Peyer's patch (tissue), 4 donors: ENCODE data around the gene SOX6. TPM values are rescaled to one million over a fixed set of nuclear protein-coding genes. Genes with fewer than 3 reads are reported as not detected.
"Not testable (repeated sequence)": the region's sequence is repeated elsewhere in the genome, so short reads cannot be mapped to it uniquely, and the experiment has no call there.

Experiments used
- DNase-seq, 3 donors: peaks; one replicate each; pipeline ENCODE4 v3.0.0-alpha.2; 2017 to 2019
- H3K27ac ChIP-seq, 4 donors: fragments of 200-600 bp; sonication (generic); one replicate each; pipeline ENCODE4 v1.5.1; 2016 to 2019
- H3K27me3 ChIP-seq, 2 donors: fragments of 200-600 bp; sonication (generic); one replicate each; pipeline ENCODE4 v1.5.1; 2019
- H3K36me3 ChIP-seq, 3 donors: fragments of 200-600 bp; sonication (generic); one replicate each; pipeline ENCODE4 v1.5.1; 2016 to 2019
- H3K4me1 ChIP-seq, 4 donors: fragments of 200-600 bp; sonication (generic); one replicate each; pipeline ENCODE4 v1.5.1; 2016 to 2019
- H3K4me3 ChIP-seq, 4 donors: fragments of 200-600 bp; sonication (generic); 1 replicate in 3 of 4; 2 replicates in 1 of 4; pipeline ENCODE4 v1.5.1; 2016 to 2019; ENCODE audit warnings: mild to moderate bottlenecking in 1 of 4
- H3K9me3 ChIP-seq, 4 donors: fragments of 200-600 bp; sonication (generic); one replicate each; pipeline ENCODE4 v1.5.1; 2016 to 2019; ENCODE audit warnings: mild to moderate bottlenecking in 1 of 4
- POLR2A ChIP-seq, 2 donors: fragments of 450-650 bp; IDR thresholded peaks; one replicate each; pipeline ENCODE4 v1.5.1; 2017; ENCODE audit warnings: antibody characterized with exemption in 2 of 2, mild to moderate bottlenecking in 2 of 2, moderate library complexity in 2 of 2
- total RNA-seq, 4 donors: library from RNA; depleted of rRNA; stranded (reverse); fragments of >200 nt; gene quantifications; one replicate each; pipeline ENCODE4 v1.1.0, GENCODE V29; 2016
- TF ChIP-seq, protein P1 (sequence below), 6 experiments: fragments of 450-650 bp in 4 of 6; fragments of 200-600 bp in 2 of 6; sonication (generic) in 1 of 6; IDR thresholded peaks; one replicate each; pipeline ENCODE4 v1.5.1; 2017 to 2019; ENCODE audit warnings: antibody characterized with exemption in 6 of 6, mild to moderate bottlenecking in 3 of 6, moderate library complexity in 1 of 6

SOX6 gene
- total RNA-seq, 4 donors from 2014 or later = 144 to 205 (median 161) TPM

DNA sequence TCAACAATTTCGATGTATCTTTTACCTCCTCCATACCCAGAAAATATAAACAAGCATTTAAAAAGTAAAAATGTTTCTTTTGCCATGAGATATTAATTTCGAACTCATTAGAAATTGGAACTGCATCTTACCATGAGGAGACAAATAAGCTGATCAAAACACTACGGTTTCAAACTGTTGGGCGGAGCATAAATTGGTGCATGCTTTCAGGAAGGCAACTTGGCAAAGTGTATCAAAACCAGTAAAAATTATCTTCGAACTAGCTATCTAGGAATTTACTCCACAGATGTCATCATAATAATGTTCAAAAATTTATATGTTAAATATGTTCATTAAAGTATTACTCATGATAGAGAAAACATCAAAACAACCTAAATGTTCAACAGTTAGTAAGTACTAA lies 21.4 kb upstream of the SOX6 start:
- no peaks in the 10 kb centered on the region for H3K9me3 ChIP-seq
- H3K4me3 ChIP-seq = no peak overlapping the region
- no peak for DNase-seq
- H3K27ac ChIP-seq = no peak overlapping the region
- TF ChIP-seq POLR2A (IDR thresholded peaks at IDR 0.05) = no peak
- TF ChIP-seq, protein P1, sequence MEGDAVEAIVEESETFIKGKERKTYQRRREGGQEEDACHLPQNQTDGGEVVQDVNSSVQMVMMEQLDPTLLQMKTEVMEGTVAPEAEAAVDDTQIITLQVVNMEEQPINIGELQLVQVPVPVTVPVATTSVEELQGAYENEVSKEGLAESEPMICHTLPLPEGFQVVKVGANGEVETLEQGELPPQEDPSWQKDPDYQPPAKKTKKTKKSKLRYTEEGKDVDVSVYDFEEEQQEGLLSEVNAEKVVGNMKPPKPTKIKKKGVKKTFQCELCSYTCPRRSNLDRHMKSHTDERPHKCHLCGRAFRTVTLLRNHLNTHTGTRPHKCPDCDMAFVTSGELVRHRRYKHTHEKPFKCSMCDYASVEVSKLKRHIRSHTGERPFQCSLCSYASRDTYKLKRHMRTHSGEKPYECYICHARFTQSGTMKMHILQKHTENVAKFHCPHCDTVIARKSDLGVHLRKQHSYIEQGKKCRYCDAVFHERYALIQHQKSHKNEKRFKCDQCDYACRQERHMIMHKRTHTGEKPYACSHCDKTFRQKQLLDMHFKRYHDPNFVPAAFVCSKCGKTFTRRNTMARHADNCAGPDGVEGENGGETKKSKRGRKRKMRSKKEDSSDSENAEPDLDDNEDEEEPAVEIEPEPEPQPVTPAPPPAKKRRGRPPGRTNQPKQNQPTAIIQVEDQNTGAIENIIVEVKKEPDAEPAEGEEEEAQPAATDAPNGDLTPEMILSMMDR (IDR thresholded peaks at IDR 0.05) = no peak
- no peaks in the 10 kb centered on the region for H3K36me3 ChIP-seq
- H3K27me3 ChIP-seq = no peaks in the 10 kb centered on the region
- H3K4me1 ChIP-seq = no peaks in the 10 kb centered on the region

GRCh38 chr11:16375664-16376063 lies 19.3 kb upstream of the SOX6 start:
- not testable (repeated sequence) for DNase-seq, H3K4me1 ChIP-seq, H3K27ac ChIP-seq, H3K36me3 ChIP-seq, H3K27me3 ChIP-seq, H3K4me3 ChIP-seq, H3K9me3 ChIP-seq

DNA sequence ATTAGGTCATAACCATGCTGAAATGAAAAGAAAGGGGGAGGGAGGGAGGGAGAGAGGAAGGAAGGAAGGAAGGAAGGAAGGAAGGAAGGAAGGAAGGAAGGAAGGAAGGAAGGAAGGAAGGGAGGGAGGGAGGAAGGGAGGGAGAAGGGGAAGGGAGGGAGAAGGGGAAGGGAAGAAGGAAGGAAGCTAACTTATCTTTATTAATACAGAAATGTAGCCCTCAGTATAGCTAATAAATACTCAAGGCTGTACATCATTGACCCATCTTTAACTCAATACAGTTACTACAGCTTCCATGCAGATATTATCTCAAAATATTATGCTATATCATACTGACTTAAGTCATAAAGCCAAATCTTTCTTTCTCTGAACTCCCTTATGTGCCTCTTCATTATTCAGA lies 17.4 kb upstream of the SOX6 start:
- H3K27ac ChIP-seq = no peak overlapping the region
- TF ChIP-seq, protein P1 (IDR thresholded peaks at IDR 0.05) = no peak
- no peak for TF ChIP-seq POLR2A (IDR thresholded peaks at IDR 0.05)

DNA sequence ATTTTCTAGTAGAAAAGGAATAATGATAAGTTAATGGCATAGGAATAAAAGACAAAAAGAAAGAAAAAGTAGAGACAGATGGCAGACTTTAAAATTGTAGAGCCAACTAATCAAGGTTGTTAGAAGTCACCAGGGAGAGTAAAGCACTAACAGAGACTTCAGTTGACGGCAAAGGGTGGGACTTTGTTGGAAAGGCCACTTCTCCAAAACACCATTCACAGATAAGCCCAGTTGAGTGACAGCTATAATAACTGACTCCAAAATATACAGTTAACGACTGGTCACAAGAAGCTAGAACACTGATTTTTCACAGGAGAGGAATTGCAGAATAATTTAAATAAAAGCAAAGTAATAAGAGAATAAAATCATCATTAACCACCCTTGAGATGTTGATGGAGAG lies 16.0 kb upstream of the SOX6 start:
- H3K27me3 ChIP-seq = no peaks in the 10 kb centered on the region
- H3K4me3 ChIP-seq = no peak overlapping the region
- H3K4me1 ChIP-seq = no peaks in the 10 kb centered on the region
- TF ChIP-seq POLR2A (IDR thresholded peaks at IDR 0.05) = no peak
- TF ChIP-seq, protein P1 (IDR thresholded peaks at IDR 0.05) = no peak
- no peak for DNase-seq
- no peaks in the 10 kb centered on the region for H3K36me3 ChIP-seq
- no peak overlapping the region for H3K27ac ChIP-seq
- H3K9me3 ChIP-seq = no peaks in the 10 kb centered on the region

More for the DNA sequence above, 17.4 kb upstream of the SOX6 start:
- Histone ChIP-seq H3K27me3 (no peaks in the 10 kb centered on the region), H3K36me3 (no peaks in the 10 kb centered on the region), H3K4me3 (no peak overlapping the region), H3K4me1 (no peaks in the 10 kb centered on the region), H3K9me3 (no peaks in the 10 kb centered on the region)
- DNase-seq = no peak

DNA sequence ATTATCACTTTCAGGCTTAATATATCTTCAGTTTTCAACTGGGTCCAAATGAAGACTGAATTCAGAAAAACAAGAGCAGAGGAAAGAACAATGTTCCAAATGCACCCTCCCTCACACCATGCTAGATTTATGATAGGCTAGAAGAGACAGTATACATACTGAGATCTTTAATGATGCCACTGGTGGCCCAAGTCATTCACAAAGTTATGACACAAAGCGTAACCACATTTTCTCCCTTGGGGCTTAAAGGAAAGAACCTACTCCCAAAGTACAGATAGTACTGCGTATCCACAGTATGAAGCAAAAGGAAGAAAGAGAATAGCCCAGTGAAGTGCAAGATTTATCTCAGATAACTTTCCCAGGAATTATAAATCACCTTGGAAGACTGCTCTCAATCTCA lies 10.9 kb upstream of the SOX6 start:
- Histone ChIP-seq H3K4me3 (no peak overlapping the region), H3K27me3 (no peaks in the 10 kb centered on the region), H3K4me1 (peaks cover 0 to 18% (median 2%) of the 10 kb centered on the region in 4 donors), H3K27ac (no peak overlapping the region), H3K36me3 (no peaks in the 10 kb centered on the region), H3K9me3 (no peaks in the 10 kb centered on the region)
- no peak for TF ChIP-seq POLR2A (IDR thresholded peaks at IDR 0.05)
- TF ChIP-seq, protein P1 (IDR thresholded peaks at IDR 0.05) = no peak
- no peak for DNase-seq

DNA sequence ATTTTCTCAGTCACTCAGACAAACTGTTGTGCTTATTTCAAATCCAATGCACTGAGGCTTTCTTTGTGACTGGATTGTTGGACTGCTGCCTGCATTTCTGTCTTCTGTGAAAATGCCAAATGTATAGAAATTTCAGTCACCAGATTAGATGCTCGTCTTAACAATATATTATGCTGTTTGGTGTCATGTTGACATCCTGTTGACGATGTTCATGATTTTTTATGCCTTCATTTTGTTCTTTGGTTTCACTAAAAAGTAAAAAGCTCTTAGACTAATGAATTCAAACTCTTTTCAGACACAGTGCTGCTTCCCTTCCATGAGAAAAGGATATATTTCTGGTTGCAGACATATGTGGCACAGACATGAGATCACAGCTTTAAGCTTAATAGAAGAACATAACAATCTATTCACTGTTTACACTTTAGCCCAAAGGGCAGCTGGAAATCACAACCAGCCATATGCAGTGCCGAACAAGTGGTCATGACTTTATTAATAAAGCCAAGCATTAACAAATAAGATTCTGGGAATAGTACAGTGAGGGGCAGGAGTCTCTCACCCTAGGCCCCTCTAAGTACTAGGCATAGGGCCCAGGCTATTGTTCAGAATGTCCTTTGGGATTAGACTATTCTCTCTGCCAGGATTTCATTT lies 9.4 kb upstream of the SOX6 start:
- Histone ChIP-seq H3K27ac (peak overlapping the region in 2 of 4 donors; percentile 17 to 50), H3K4me3 (no peak overlapping the region), H3K36me3 (no peaks in the 10 kb centered on the region), H3K4me1 (peaks cover 0 to 18% (median 2%) of the 10 kb centered on the region in 4 donors), H3K27me3 (no peaks in the 10 kb centered on the region), H3K9me3 (no peaks in the 10 kb centered on the region)
- TF ChIP-seq, protein P1 (IDR thresholded peaks at IDR 0.05) = no peak
- TF ChIP-seq POLR2A (IDR thresholded peaks at IDR 0.05) = no peak
- no peak for DNase-seq
